Measurements from ENCODE around the gene AP2A1.
"Not testable (repeated sequence)": the region's sequence is repeated elsewhere in the genome, so short reads cannot be mapped to it uniquely, and the experiment has no call there.

Gene AP2A1

GRCh38 chr19:49817964-49818648 lies 51.3 kb downstream of the AP2A1 start, which contains the start of gene MED25:
Gene MED25, plus strand, starts transcription at chr19:49818289. Its CDS starts 53 bp downstream, at chr19:49818342.
- DNase-seq (ENCODE audit: low spot score), result peak; percentile 92
- TF ChIP-seq CTCF (IDR thresholded peaks at IDR 0.05), result no peak
- peak within 1 kb of the TSS; percentile 92 to 96 for H3K27ac ChIP-seq
- H3K4me3 ChIP-seq, result peak within 1 kb of the TSS; percentile 92

GRCh38 chr19:49818649-49819370 lies 52.0 kb downstream of the AP2A1 start:
- DNase-seq (ENCODE audit: low spot score), result no peak
- Histone ChIP-seq H3K27ac (peak overlapping the region; percentile 92 to 96), H3K4me3 (peak overlapping the region; percentile 92)
- TF ChIP-seq CTCF (IDR thresholded peaks at IDR 0.05), result no peak

GRCh38 chr19:49819452-49820115 lies 52.8 kb downstream of the AP2A1 start:
- H3K27ac ChIP-seq; DNase-seq (ENCODE audit: low spot score): not testable (repeated sequence)
- H3K4me3 ChIP-seq, result peak overlapping the region; percentile 92

- TF ChIP-seq CTCF (IDR thresholded peaks at IDR 0.05), result no peak
- Histone ChIP-seq H3K27ac (no peak overlapping the region), H3K4me3 (no peak overlapping the region)
- no peak for DNase-seq (ENCODE audit: low spot score)
Measured at GRCh38 chr19:49820125-49820524, 53.3 kb downstream of the AP2A1 start.

GRCh38 chr19:49823472-49823871 lies 56.7 kb downstream of the AP2A1 start:
- DNase-seq (ENCODE audit: low spot score), result no peak
- Histone ChIP-seq H3K4me3 (no peak overlapping the region), H3K27ac (no peak overlapping the region)
- TF ChIP-seq CTCF (IDR thresholded peaks at IDR 0.05), result no peak

- no peak for DNase-seq (ENCODE audit: low spot score)
- H3K27ac ChIP-seq, result no peak overlapping the region
Measured at GRCh38 chr19:49824662-49825061, 57.9 kb downstream of the AP2A1 start.

More at GRCh38 chr19:49824662-49825061, 57.9 kb downstream of the AP2A1 start:
- no peak overlapping the region for H3K4me3 ChIP-seq
- TF ChIP-seq CTCF (IDR thresholded peaks at IDR 0.05), result no peak

All from coronary artery (tissue), 2 donors.